Activated naive CD4-positive, alpha-beta T cell treated with anti-CD3 and anti-CD28 coated beads for 36 hours (primary cell): ENCODE data around the gene FXYD4. TPM values are rescaled to one million over a fixed set of nuclear protein-coding genes. Genes with fewer than 3 reads are reported as not detected.
A peak's percentile ranks its signal among the peaks of the same experiment; 100 is the strongest.

Experiments
- CTCF ChIA-PET: fragments of 350-600 bp; sonication (Branson Sonifier 250); formaldehyde crosslinking; loops from one replicate; lab custom pipeline; 2021; ENCODE audit warnings: antibody characterized with exemption; lab: Charles Lee
- DNase-seq: peaks from one replicate; pipeline ENCODE4 v3.0.0-alpha.2; 2020
- H3K27ac Mint-ChIP-seq: one replicate; pipeline ENCODE4 v1.8.0; 2021; ENCODE audit warnings: mild to moderate bottlenecking, mixed read lengths
- H3K27me3 Mint-ChIP-seq: one replicate; pipeline ENCODE4 v1.8.0; 2021; ENCODE audit warnings: low read depth, mixed read lengths
- H3K36me3 Mint-ChIP-seq: one replicate; pipeline ENCODE4 v1.8.0; 2021; ENCODE audit warnings: low read depth, mixed read lengths
- H3K4me1 Mint-ChIP-seq: one replicate; pipeline ENCODE4 v1.8.0; 2021; ENCODE audit warnings: low read depth, mixed read lengths
- H3K4me3 Mint-ChIP-seq: one replicate; pipeline ENCODE4 v1.8.0; 2021; ENCODE audit warnings: mild to moderate bottlenecking, moderate library complexity, mixed read lengths
- H3K9me3 Mint-ChIP-seq: one replicate; pipeline ENCODE4 v1.8.0; 2021; ENCODE audit warnings: mixed read lengths
- intact Hi-C: fragments of 100-400 bp; cut with micrococcal nuclease; formaldehyde crosslinking; loops from one replicate; pipeline ENCODE4 v1.15.1; 2023
- total RNA-seq, 2 experiments: library from RNA; stranded (reverse); gene quantifications; one replicate each; pipeline ENCODE4 v1.2.3, GENCODE V29; 2021

Gene FXYD4
- total RNA-seq, 2 experiments from 2014 or later: not detected

GRCh38 chr10:43362191-43362839 is 9.1 kb upstream of the FXYD4 start:
- H3K9me3 Mint-ChIP-seq: no peaks in the 10 kb centered on the region
- peak; percentile 98 for DNase-seq
- CTCF ChIA-PET: interaction anchor here (0.7 to 1.6 kb wide), 6 partner anchors 11 to 158 kb away, joined by 3 to 5 read pairs (median 3); no protein-coding TSS in a partner anchor

DNA sequence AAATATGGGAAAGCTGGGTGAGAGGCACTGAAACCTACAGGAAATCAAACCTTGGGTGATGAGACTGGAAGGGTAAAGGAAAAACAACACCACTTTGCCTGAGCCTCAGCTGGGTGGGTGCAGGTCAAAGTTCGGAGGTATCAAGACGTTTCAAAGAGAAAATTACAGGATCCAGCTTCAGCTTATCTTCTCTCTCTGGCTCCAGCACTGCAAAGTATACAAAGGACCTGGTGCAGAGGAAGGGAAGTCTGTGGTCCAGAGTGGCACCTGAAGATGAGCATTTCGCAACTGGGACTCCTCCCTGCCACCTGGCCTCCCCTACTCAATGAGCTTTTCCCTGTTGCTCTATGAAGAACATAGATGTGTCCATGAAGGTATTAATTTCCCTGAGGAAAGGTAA is 6.4 kb upstream of the FXYD4 start:
- no peak for DNase-seq
- Mint-ChIP-seq H3K9me3 (no peaks in the 10 kb centered on the region), H3K27me3 (no peaks in the 10 kb centered on the region), H3K27ac (no peak overlapping the region), H3K4me3 (no peak overlapping the region), H3K4me1 (peaks cover 21% of the 10 kb centered on the region), H3K36me3 (peaks cover 4% of the 10 kb centered on the region)
- intact Hi-C loops: no loop called here
- CTCF ChIA-PET: no interaction called here

More at GRCh38 chr10:43362191-43362839, 9.1 kb upstream of the FXYD4 start:
- intact Hi-C loops: loop anchor here (1.0 to 2.0 kb wide), 6 partner anchors 35 to 724 kb away; partner anchors contain the start of genes CSGALNACT2, HNRNPF and ZNF33B
- Mint-ChIP-seq H3K27me3 (no peaks in the 10 kb centered on the region), H3K4me1 (peaks cover 23% of the 10 kb centered on the region), H3K4me3 (peak overlapping the region; percentile 95), H3K36me3 (peaks cover 4% of the 10 kb centered on the region), H3K27ac (peak overlapping the region; percentile 96)

- H3K36me3 Mint-ChIP-seq: no peaks in the 10 kb centered on the region
- H3K9me3 Mint-ChIP-seq: no peaks in the 10 kb centered on the region
- DNase-seq: no peak
- H3K27ac Mint-ChIP-seq: no peak overlapping the region
- intact Hi-C loops: no loop called here
- no peaks in the 10 kb centered on the region for H3K4me1 Mint-ChIP-seq
- H3K27me3 Mint-ChIP-seq: no peaks in the 10 kb centered on the region
- no peak overlapping the region for H3K4me3 Mint-ChIP-seq
- CTCF ChIA-PET: no interaction called here
Measured at GRCh38 chr10:43369921-43370320, 1.5 kb upstream of the FXYD4 start.

DNA sequence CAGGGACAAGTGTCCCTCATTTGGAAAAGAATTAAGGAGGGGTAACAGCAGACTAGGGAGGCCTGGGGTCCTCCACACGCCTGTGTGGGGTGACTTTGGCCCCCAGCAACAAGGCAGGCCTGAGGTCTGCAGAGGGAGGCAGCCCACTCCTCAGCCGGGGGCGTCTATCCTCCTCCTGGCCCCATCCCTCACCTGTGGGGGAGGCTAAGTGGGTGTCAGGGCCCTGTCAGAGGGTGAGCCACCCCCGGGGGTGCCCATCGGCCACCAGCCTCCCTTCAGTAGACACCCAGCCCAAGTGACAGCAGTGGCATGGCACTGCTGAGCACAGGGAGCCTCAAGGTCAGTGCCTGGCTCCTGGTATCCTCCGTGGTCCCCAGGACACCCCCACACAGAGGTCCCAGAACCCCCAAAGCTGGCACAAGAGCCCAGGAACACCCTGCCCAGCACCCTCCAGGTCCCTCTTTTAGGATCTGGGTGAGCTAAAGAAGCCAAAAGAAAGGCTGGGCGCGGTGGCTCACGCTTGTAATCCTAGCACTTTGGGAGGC is 693 bp upstream of the FXYD4 start:
- H3K4me3 Mint-ChIP-seq: no peak overlapping the region
- no peaks in the 10 kb centered on the region for H3K27me3 Mint-ChIP-seq
- no peaks in the 10 kb centered on the region for H3K36me3 Mint-ChIP-seq
- intact Hi-C loops: no loop called here
- no peaks in the 10 kb centered on the region for H3K4me1 Mint-ChIP-seq
- DNase-seq: no peak
- no peak overlapping the region for H3K27ac Mint-ChIP-seq
- H3K9me3 Mint-ChIP-seq: no peaks in the 10 kb centered on the region
- CTCF ChIA-PET: no interaction called here

GRCh38 chr10:43372765-43373361 is 1.4 kb downstream of the FXYD4 start:
- no peaks in the 10 kb centered on the region for H3K9me3 Mint-ChIP-seq
- H3K27ac Mint-ChIP-seq: no peak overlapping the region
- CTCF ChIA-PET: interaction anchor here (0.7 kb wide), 1 partner anchor 16 kb away, joined by 3 read pairs; no protein-coding TSS in a partner anchor
- no peak for DNase-seq
- no peak overlapping the region for H3K4me3 Mint-ChIP-seq
- no peaks in the 10 kb centered on the region for H3K27me3 Mint-ChIP-seq
- H3K36me3 Mint-ChIP-seq: no peaks in the 10 kb centered on the region
- intact Hi-C loops: no loop called here
- H3K4me1 Mint-ChIP-seq: no peaks in the 10 kb centered on the region

DNA sequence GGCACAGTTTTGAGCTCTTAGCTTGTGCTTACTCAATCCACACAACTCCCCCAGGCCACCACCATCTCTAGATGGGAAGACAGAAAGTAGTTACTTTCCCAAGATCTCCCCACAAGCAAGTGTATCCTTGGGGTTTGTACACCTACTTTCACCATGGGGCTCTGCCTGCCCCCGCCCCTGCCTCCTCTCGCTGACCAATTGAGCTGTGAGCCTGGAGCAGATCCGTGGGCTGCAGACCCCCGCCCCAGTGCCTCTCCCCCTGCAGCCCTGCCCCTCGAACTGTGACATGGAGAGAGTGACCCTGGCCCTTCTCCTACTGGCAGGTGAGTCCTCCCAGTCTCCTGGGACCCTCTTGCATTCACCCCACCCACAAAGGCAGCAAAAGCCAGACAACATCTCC is 2.0 kb downstream of the FXYD4 start:
- H3K4me1 Mint-ChIP-seq: no peaks in the 10 kb centered on the region
- no peak overlapping the region for H3K27ac Mint-ChIP-seq
- H3K4me3 Mint-ChIP-seq: no peak overlapping the region
- no peaks in the 10 kb centered on the region for H3K27me3 Mint-ChIP-seq
- no peaks in the 10 kb centered on the region for H3K36me3 Mint-ChIP-seq
- H3K9me3 Mint-ChIP-seq: no peaks in the 10 kb centered on the region
- DNase-seq: no peak
- intact Hi-C loops: no loop called here
- CTCF ChIA-PET: interaction anchor here (0.7 kb wide), 1 partner anchor 16 kb away, joined by 3 read pairs; no protein-coding TSS in a partner anchor

- H3K4me3 Mint-ChIP-seq: no peak overlapping the region
- H3K9me3 Mint-ChIP-seq: no peaks in the 10 kb centered on the region
- no peak for DNase-seq
- intact Hi-C loops: no loop called here
- no peaks in the 10 kb centered on the region for H3K36me3 Mint-ChIP-seq
- no peak overlapping the region for H3K27ac Mint-ChIP-seq
- CTCF ChIA-PET: interaction anchor here (0.6 kb wide), 1 partner anchor 86 kb away, joined by 3 read pairs; no protein-coding TSS in a partner anchor
- no peaks in the 10 kb centered on the region for H3K4me1 Mint-ChIP-seq
- H3K27me3 Mint-ChIP-seq: no peaks in the 10 kb centered on the region
Measured at GRCh38 chr10:43374194-43374593, 2.8 kb downstream of the FXYD4 start.

DNA sequence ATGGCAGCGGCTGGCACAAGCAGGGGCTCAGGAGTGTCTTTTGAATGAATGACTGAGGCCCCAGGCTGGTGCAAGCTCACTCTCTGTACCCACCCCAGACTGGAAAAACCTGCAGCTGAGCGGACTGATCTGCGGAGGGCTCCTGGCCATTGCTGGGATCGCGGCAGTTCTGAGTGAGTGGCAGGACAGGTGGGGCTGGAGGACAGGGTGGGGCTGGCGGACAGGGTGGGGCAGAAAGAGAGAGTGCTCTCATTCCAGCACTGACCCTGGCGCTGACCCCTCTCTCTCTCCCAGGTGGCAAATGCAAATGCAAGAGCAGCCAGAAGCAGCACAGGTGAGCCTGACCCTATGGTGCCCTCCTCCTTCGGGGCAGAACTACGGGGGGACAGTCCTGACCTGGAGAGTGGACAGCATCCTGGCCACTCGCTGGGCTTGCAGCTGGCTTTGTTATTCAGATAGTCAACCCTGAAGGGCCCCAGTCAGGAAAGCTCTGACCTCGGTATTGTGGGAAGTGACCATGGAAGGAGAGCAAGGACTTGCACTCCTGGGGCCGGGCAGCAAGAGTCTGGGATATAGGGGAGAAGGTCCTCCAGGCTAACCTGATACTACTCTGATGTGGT is 4.1 kb downstream of the FXYD4 start:
- Mint-ChIP-seq H3K27ac (no peak overlapping the region), H3K36me3 (no peaks in the 10 kb centered on the region), H3K27me3 (no peaks in the 10 kb centered on the region), H3K9me3 (no peaks in the 10 kb centered on the region), H3K4me3 (no peak overlapping the region), H3K4me1 (no peaks in the 10 kb centered on the region)
- intact Hi-C loops: no loop called here
- CTCF ChIA-PET: no interaction called here
- DNase-seq: no peak

- Mint-ChIP-seq H3K27ac (no peak overlapping the region), H3K27me3 (no peaks in the 10 kb centered on the region), H3K9me3 (no peaks in the 10 kb centered on the region), H3K36me3 (no peaks in the 10 kb centered on the region), H3K4me1 (no peaks in the 10 kb centered on the region), H3K4me3 (no peak overlapping the region)
- no peak for DNase-seq
- intact Hi-C loops: no loop called here
- CTCF ChIA-PET: no interaction called here
Measured at GRCh38 chr10:43376046-43376635, 4.7 kb downstream of the FXYD4 start.

DNA sequence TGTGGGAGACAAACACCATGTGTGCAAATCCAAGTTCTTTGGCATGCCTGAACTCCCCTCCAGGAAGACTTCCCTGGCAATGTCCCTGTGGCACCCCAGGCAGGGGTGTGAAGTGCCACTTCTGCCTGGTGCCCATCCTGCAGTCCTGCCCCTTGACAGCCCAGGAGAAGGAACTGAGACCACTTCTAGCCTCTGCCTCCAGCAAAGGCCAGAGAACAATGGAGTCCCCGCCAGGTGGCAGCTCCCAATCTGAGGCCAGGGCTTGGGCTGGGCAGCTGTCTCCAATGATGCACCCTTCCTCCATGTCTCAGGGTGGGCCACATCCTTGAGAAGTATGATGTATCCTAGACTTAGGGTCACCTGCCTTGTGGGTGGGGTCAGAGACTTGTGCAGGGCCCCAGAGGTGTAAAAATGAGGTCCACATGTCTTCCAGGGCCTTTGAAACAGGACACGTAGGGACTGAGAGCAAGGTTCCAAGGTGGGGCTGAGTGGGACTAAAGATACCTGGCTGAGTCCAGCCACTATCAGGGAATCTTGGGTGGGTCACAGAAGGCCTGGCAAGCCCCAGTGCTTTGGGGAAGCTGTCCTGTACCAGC is 5.5 kb downstream of the FXYD4 start:
- no peak overlapping the region for H3K27ac Mint-ChIP-seq
- intact Hi-C loops: no loop called here
- H3K9me3 Mint-ChIP-seq: no peaks in the 10 kb centered on the region
- CTCF ChIA-PET: no interaction called here
- H3K4me1 Mint-ChIP-seq: no peaks in the 10 kb centered on the region
- no peak for DNase-seq
- H3K4me3 Mint-ChIP-seq: no peak overlapping the region
- H3K36me3 Mint-ChIP-seq: no peaks in the 10 kb centered on the region
- H3K27me3 Mint-ChIP-seq: no peaks in the 10 kb centered on the region

DNA sequence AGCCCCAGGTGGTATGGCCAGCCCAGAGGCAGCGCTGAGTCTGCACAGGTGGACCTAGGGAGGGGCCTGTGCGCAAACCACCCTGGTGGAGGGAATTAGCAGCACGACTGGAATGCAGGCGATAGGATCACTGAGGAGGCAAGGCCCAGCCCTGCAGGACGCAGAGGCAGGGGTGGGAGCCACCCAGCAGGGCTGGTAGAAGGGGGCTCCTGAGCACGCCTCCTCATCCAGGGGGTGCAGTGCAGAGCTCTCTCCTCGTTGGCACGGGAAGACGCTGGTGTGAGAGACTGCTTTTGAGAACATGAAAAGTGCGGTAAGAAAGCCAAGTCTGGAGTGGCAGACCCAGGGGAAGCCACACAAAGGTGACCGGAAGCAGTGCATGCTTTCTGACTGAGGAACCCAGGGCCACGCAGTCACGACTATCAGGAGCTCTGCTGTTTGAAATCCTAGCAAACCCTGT is 6.0 kb downstream of the FXYD4 start:
- Mint-ChIP-seq H3K36me3 (no peaks in the 10 kb centered on the region), H3K4me1 (no peaks in the 10 kb centered on the region), H3K27me3 (no peaks in the 10 kb centered on the region), H3K9me3 (no peaks in the 10 kb centered on the region), H3K4me3 (no peak overlapping the region), H3K27ac (no peak overlapping the region)
- no peak for DNase-seq
- intact Hi-C loops: no loop called here
- CTCF ChIA-PET: no interaction called here
